Measurements from ENCODE around the gene ZBTB16.

ZBTB16 gene

GRCh38 chr11:114273890-114274635 lies 214.6 kb downstream of the ZBTB16 start:
- DNase-seq: no peak

- no peak for DNase-seq
These were observed 215.1 kb downstream of the ZBTB16 start for GRCh38 chr11:114274637-114275036.

- DNase-seq: no peak
These were observed 215.8 kb downstream of the ZBTB16 start for GRCh38 chr11:114275280-114275679.

- DNase-seq: no peak
These were observed 216.6 kb downstream of the ZBTB16 start for GRCh38 chr11:114276077-114276476.

DNA sequence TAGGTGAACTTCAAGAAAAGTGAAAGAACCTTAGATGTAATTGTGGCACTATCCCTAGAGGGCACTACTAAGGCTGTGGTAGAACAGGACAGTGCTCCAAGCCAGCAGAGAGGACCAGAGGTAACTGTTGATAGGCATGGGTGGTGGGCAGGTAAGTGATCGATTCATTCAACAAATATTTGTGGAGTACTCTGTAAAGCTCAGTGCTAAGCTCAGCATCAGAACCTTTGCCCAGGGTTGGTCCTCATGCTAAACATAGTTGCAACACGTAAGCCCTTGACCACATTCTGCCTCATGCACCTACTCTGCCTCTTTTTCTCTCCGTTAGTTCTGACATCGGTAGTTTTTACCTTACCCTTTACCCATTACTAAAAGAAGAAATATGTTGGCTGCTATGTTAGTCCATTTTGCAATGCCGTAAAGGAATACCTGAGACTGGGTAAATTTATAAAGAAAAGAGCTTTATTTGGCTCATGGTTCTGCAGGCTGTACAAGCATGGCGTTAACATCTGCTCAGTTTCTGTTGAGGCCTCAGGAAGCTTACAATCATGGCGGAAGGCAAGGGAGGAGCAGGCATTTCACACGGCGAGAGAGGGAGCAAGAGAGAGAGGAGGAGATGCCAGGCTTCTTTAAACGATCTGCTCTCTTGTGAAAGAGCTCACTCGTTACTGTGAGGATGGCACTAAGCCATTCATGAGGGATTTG lies 218.3 kb downstream of the ZBTB16 start:
- DNase-seq: no peak

DNA sequence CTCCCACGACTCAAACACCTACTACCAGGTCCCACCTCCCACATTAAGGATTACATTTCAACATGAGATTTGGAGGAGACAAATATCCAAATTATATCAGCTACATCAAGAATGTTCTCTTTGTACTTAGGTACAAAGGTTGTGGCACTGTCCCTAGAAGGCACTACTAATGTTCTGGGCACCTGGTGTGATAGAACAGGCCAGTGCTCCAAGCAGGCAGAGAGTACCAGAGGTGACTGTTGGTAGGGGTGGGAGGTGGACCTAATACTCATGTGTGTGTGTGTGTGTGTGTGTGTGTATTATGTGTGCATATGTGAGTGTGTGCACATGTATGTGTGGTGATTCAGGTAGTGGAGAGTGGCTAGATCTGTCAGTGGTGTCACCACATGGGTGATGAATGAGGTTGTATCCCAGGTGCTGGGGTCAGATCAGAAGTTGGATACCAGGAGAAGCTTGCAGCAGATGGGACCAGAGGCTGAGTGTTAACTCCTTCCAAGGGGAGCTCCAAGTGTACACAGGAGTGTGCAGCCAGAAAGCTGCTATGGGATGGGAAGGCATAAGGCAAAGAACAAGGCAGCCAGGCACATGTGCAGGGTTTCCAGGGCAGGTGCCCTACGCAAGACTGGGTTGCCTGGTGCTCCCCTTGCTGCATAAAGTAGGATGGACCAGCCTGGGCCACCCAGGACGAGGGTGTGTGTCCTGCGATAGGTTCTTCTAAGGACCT lies 219.0 kb downstream of the ZBTB16 start:
- DNase-seq: no peak

DNA sequence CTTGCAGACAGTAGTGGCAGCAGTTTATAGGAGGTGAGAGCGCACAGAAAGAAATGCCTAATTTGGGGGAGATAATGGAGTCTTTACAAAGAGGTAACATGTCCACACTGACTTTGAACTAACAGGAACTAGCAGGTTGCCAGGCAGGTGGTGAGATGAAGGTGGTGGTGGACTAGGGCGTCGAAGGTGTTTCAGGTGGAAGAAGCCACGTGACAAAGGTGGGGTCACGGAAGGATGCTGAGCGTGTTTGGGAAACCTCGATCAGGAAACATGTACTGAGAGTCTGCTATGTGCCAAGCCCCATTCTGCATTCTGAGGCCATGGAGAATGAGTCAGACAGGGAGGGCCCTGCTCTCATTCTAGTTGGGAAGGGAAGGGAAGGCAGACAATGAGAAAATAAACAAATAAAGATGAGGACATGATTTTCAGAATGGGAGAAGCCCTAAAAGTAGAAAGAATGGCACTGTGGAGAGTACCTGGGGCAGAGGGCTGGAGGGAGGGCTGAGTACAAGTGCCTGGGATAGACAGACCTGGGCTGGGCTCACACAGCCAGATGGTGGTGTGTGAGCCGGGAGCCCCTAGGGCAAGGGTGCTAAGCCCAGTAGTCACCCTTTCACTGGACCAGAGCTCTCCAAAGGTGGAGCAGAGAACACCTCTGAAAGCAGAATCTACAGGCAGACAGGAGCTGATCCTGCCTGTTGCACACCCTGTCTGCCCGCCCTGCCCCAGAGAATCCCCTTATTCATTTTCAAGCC lies 220.5 kb downstream of the ZBTB16 start:
- peak; percentile 45 for DNase-seq

DNA sequence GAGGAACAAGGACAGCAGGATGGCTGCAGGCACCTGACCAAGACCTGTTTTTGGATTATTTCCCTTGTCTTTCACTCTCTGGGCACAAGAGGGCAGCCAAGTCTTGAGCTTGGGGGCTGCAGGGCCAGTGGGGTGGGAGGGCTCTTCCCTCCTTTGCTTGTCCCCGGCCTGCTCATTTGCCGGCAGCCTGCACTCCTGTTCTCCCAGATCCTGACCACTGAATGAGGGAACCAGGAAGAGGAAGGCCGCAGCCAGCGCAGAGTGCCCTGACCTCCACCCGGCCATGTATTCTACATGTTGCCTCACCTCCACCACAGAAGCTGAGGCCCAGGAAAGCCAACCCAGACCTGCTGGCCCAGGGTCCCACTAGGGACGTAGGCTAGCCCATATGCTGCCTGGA lies 221.2 kb downstream of the ZBTB16 start:
- DNase-seq: peak; percentile 95

DNA sequence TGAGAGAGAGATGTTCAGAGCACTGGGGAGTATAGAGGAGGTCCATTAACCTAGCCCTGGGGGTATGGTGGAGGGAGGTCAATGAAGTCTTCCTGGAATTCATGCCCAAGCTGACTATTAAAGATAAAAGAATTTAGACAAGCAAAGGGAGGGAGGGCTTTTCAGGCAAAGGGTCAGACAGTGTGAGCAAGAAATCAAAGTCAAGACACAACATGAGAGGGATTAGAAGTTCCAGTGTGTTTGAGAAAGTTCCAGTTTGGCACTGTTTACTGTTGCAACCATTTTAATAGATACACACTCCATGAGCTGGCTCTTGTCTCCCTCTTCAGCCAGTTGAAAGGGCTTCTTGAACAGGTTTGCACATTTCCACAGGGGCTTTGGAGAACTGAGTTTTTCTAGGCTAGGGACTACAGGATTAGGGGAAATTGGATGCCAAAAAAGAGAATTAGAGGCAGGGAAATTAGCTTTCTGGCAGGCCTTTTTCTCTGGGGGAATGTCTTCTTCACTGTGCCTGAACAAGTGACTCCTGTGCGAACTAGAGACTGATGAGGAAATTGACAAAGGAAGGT lies 222.0 kb downstream of the ZBTB16 start:
- DNase-seq: no peak

DNA sequence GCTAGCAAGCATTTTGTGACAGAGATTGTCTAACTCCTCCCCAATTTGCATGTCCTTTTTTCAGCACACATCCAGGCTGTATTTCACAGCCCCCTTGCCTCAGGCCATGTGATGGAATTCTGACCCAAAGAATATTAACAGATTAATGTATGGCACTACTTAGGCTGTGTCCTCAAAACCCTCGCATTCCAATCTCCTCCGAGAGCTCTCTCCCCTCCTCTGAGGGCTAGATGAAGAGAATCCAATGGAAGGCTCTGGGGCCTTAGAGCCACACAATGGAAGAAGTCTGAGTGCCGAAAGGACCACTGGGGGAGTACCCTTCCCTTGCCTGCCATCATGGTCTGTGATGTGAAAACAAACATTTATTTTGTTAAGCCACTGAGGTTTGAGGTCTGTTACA lies 223.0 kb downstream of the ZBTB16 start:
- no peak for DNase-seq

DNA sequence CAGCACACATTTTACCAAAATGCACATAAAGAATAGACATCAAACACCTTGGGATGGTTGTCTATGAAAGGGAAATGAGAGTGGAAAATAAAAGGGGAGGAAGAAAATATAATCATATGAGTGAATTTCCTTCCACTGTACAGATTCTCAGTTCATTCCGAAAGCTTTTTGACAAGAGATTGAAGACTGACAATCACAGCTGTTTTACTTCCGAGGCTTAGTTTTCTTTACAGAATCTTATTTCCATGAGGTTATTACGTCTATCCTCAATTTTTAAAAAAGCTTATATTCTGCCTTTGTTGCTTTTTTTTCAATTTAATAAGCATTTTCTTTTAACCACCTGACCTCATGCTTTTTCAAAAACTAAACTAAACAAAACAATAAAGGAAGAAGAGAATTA lies 223.9 kb downstream of the ZBTB16 start:
- DNase-seq: no peak

GRCh38 chr11:114284021-114284420 lies 224.5 kb downstream of the ZBTB16 start:
- DNase-seq: peak; percentile 45

DNA sequence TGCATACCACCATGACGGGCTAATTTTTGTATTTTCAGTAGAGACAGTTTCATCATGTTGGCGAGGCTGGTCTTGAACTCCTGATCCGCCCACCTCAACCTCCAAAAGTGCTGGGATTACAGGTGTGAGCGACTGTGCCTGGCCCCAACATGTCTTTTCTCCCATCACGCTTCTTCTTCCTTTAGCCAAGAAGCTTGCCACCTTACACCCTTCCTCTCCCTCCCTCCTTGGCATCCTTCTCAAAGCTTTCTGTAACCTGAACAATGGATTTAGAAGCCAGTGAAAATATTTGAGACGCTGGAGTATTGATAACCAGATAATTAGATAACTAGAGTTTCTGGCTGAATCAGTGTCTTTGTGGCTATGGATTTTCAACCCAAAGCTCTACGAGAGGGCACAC lies 225.4 kb downstream of the ZBTB16 start:
- no peak for DNase-seq

DNA sequence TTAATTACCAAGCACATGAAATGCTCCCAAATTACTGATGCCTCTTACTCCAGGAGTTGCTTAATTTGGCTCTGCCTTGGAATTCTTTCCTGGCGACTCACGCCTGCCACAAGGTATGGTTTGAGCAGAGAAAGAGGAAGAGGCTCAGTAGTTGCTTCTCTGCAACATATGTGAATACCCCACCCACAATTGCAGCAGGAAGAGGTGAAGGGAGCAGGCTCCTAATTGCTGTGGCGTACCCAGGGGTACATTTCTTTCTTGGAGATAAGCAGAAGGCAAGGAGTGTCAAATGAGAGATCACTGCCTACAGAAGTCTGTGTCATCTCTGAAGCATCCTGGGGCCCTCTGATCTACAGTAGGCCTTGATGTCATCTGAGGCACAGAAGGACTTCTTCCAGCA lies 226.1 kb downstream of the ZBTB16 start:
- no peak for DNase-seq

DNA sequence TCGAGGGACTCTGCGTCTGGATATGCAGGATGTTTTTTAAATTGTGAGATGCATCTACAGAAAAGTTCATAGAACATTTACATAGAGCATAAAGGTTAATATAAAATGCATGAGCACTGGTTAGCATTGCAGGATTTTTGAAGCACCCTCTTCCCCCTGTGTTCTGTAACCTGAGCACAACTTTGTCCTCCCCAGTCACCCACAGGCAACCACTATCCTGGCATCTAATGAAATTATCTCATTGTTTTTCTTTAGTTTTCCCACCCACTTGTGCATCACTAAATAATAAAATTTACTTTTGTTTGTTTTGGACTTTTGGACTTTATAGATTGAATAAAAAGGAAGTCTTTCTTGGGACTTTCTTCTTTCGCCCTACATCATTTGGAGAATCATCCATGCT lies 226.7 kb downstream of the ZBTB16 start:
- no peak for DNase-seq

DNA sequence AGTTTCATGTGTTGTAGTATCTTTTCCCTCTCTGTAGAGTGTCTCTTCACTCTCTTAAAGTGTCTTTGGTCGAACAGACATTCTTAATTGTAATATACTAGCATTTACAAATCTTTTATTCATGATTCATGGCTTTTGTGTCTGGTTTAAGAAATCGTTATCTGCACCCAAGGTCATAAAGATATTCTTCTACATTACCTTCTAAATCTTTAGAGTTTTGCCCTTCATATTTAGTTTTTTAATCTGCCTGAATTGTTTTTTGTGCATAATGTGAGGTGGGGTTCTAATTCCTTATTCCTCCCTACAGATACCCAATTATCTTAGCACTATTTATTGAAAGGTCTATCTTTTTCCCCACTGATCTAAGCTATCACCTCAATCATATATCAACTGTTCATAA lies 227.6 kb downstream of the ZBTB16 start:
- DNase-seq: no peak

- DNase-seq: no peak
These were observed 228.6 kb downstream of the ZBTB16 start for GRCh38 chr11:114288136-114288535.

DNA sequence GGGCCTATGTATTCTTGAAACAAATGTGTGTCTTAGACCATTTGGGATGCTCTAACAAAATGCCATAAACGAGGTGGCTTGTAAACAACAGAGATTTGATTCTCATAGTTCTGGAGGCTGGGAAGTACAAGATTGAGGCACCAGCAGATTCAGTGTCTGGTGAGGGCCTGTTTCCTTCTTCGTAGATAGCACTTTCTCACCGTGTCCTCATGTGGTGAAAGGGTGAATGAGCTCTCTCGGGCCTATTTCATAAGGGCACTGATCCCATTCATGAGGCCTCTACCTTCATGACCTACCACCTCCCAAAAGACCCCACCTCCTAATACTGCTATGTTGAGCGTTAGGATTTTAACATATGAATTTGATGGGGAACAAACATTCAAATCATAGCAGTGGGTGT lies 230.3 kb downstream of the ZBTB16 start:
- no peak for DNase-seq

- DNase-seq: no peak
These were observed 231.2 kb downstream of the ZBTB16 start for GRCh38 chr11:114290503-114291235.

GRCh38 chr11:114291381-114291780 lies 231.9 kb downstream of the ZBTB16 start:
- DNase-seq: no peak

GRCh38 chr11:114291842-114292680 lies 232.6 kb downstream of the ZBTB16 start:
- DNase-seq: no peak
